Neuronal stem cell (in vitro differentiated cells): Measurements from ENCODE around the gene C20orf144.

Experiments used
- DNase-seq: peaks from one replicate; pipeline ENCODE4 v3.0.0-alpha.2; 2013; ENCODE audit warnings: low spot score
- H2AFZ ChIP-seq: one replicate; pipeline ENCODE4 v1.6.1; 2013; ENCODE audit warnings: mild to moderate bottlenecking, low read length, inconsistent platforms
- H2AK5ac ChIP-seq: 2 replicates; pipeline ENCODE4 v1.6.1; 2013; ENCODE audit warnings: low read depth, mild to moderate bottlenecking, inconsistent platforms, low read length, moderate library complexity, mixed read lengths
- H2BK120ac ChIP-seq: 2 replicates; pipeline ENCODE4 v1.6.1; 2013; ENCODE audit warnings: low read depth, mild to moderate bottlenecking, inconsistent platforms, low read length, moderate library complexity, mixed read lengths
- H2BK12ac ChIP-seq: one replicate; pipeline ENCODE4 v1.6.1; 2013; ENCODE audit warnings: low read length, inconsistent platforms
- H2BK15ac ChIP-seq: 2 replicates; pipeline ENCODE4 v1.6.1; 2013; ENCODE audit warnings: mild to moderate bottlenecking, low read length, inconsistent platforms, mixed read lengths
- H2BK5ac ChIP-seq: one replicate; pipeline ENCODE4 v1.6.1; 2013; ENCODE audit warnings: inconsistent platforms, mild to moderate bottlenecking, low read length, moderate library complexity
- H3K14ac ChIP-seq: one replicate; pipeline ENCODE4 v1.6.1; 2013; ENCODE audit warnings: low read length, inconsistent platforms
- H3K18ac ChIP-seq: 2 replicates; pipeline ENCODE4 v1.6.1; 2013; ENCODE audit warnings: low read length, inconsistent platforms
- H3K23ac ChIP-seq: 2 replicates; pipeline ENCODE4 v1.6.1; 2013; ENCODE audit warnings: low read depth, mild to moderate bottlenecking, mixed read lengths, low read length, inconsistent platforms; ENCODE audit not compliant: poor library complexity
- H3K27ac ChIP-seq: replicated peaks from 3 replicates; pipeline ENCODE4 v1.5.1; 2013; ENCODE audit warnings: low read length, inconsistent platforms
- H3K27me3 ChIP-seq, 3 experiments: 2 replicates each; pipeline ENCODE4 v1.6.1; 2013; ENCODE audit warnings: low read length in 3 of 3, mild to moderate bottlenecking in 2 of 3, inconsistent platforms in 1 of 3, low read depth in 1 of 3, mixed read lengths in 1 of 3, moderate library complexity in 1 of 3; ENCODE audit not compliant: control insufficient read depth in 3 of 3, insufficient read depth in 3 of 3
- H3K36me3 ChIP-seq, 2 donors: replicated peaks in 1 of 2; 2 replicates each; pipeline ENCODE4 v1.6.1; 2013; ENCODE audit warnings: low read length in 2 of 2; ENCODE audit not compliant: control insufficient read depth in 2 of 2, insufficient read depth in 2 of 2
- H3K4ac ChIP-seq: 2 replicates; pipeline ENCODE4 v1.6.1; 2013; ENCODE audit warnings: inconsistent platforms, mild to moderate bottlenecking, low read length, moderate library complexity
- H3K4me1 ChIP-seq, 2 donors: 1 replicate in 1 of 2; 2 replicates in 1 of 2; pipeline ENCODE4 v1.6.1; 2013; ENCODE audit warnings: low read length in 2 of 2, low read depth in 1 of 2; ENCODE audit not compliant: control insufficient read depth in 2 of 2, insufficient read depth in 1 of 2
- H3K4me2 ChIP-seq: one replicate; pipeline ENCODE4 v1.6.1; 2013; ENCODE audit warnings: mild to moderate bottlenecking, low read length, inconsistent platforms; ENCODE audit not compliant: insufficient read depth, poor library complexity, severe bottlenecking
- H3K4me3 ChIP-seq, 2 donors: 2 replicates each; pipeline ENCODE4 v1.5.1; 2013; ENCODE audit warnings: low read length in 2 of 2, mild to moderate bottlenecking in 2 of 2, inconsistent platforms in 1 of 2, moderate library complexity in 1 of 2
- H3K79me1 ChIP-seq: one replicate; pipeline ENCODE4 v1.6.1; 2013; ENCODE audit warnings: low read depth, mild to moderate bottlenecking, inconsistent platforms, low read length, moderate library complexity
- H3K9ac ChIP-seq: one replicate; pipeline ENCODE4 v1.6.1; 2013; ENCODE audit warnings: mild to moderate bottlenecking, low read depth, low read length, inconsistent platforms; ENCODE audit not compliant: poor library complexity
- H3K9me3 ChIP-seq, 2 donors: replicated peaks in 1 of 2; 2 replicates each; pipeline versions ENCODE3 to v1.6.1; 2013; ENCODE audit warnings: low read length in 2 of 2, mild to moderate bottlenecking in 2 of 2, inconsistent platforms in 1 of 2, low read depth in 1 of 2, mixed read lengths in 1 of 2, moderate library complexity in 1 of 2; ENCODE audit not compliant: control insufficient read depth in 2 of 2, insufficient read depth in 1 of 2
- H4K8ac ChIP-seq: one replicate; pipeline ENCODE4 v1.6.1; 2013; ENCODE audit warnings: low read depth, mild to moderate bottlenecking, inconsistent platforms, low read length, moderate library complexity
- H4K91ac ChIP-seq: one replicate; pipeline ENCODE4 v1.6.1; 2013; ENCODE audit warnings: low read length, low read depth, mild to moderate bottlenecking, inconsistent platforms; ENCODE audit not compliant: poor library complexity
- WGBS, 2 donors: extraction: QIAGEN DNeasy Blood & Tissue Kit; methylation state at CpG; one replicate each; pipeline ENCODE4 v1.1.7; 2013; ENCODE audit warnings: missing lambda C conversion rate in 2 of 2, mixed read lengths in 1 of 2; ENCODE audit not compliant: insufficient read length in 2 of 2, insufficient replicate concordance in 1 of 2; ENCODE audit errors: extremely low coverage in 2 of 2; 5-methylcytosine and 5-hydroxymethylcytosine counted together

The C20orf144 gene

DNA sequence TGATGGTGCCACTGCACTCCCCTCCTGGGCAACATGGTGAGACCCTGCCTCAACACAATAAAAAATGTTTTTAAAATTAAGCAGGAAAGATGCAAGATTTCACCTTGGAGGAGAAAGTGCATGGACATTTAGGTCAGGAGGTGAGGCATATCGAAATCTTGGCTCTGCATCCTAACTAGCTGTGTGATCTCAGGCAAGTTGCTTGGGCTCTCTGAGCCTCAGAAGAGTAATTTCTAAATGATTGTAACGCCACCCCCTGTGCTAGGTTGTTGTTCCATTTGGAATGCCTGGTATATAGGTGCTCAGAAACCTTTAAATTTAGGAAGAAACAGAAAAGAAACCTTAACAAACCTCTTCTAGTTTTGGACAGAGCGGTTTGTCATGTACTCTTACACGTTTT lies 35.9 kb upstream of the C20orf144 start:
- Histone ChIP-seq H3K14ac (no peak overlapping the region), H2BK5ac (no peak overlapping the region), H3K4me2 (no peak overlapping the region), H3K23ac (no peak overlapping the region), H3K4me3 (no peak overlapping the region), H2BK15ac (no peak overlapping the region), H2BK12ac (no peak overlapping the region), H3K18ac (no peak overlapping the region), H3K9me3 (peaks cover 0 to 2% of the 10 kb centered on the region in 2 donors), H3K27me3 (no peaks in the 10 kb centered on the region), H3K4ac (no peak overlapping the region), H3K36me3 (peaks cover 16 to 77% of the 10 kb centered on the region in 2 donors), H4K8ac (no peak overlapping the region), H2AFZ (no peak overlapping the region), H2BK120ac (no peak overlapping the region), H4K91ac (no peak overlapping the region), H3K79me1 (peaks cover 2% of the 10 kb centered on the region), H3K27ac (no peak overlapping the region), H2AK5ac (no peak overlapping the region), H3K9ac (no peak overlapping the region), H3K4me1 (peaks cover 0 to 3% of the 10 kb centered on the region in 2 donors)
- no peak for DNase-seq
- WGBS, 2 donors = no CpG with 5 or more reads among the region's 4 CpGs

DNA sequence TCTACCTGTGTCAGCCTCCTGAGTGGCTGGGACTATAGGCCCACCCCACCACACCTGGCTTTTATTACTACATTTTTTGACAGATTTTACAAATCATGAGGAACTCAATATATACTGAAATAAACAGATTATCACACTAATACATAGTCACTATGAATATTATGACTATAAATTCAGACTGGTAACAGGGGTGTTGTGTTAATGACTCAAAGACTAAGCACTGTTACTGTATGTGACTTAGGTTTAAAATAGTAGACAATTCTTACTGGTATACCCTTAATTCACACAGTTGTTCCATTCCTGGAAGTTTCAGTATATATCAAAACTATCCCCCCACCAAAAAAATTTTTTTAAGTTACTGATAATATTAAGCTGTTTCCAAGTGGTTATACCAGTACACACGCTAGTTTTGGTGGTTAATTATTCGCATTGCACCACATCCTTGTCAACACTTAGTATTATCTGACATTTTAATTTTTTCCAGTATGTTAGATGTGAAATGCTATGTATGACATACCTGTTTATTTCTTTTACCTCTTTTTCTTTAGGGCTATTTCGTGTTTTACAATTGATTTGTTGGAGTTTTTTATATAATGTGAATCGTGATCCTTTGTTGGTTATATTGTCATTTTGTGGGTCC lies 34.4 kb upstream of the C20orf144 start:
- Histone ChIP-seq H3K4me2 (no peak overlapping the region), H3K79me1 (peaks cover 2% of the 10 kb centered on the region), H3K4ac (no peak overlapping the region), H3K18ac (no peak overlapping the region), H3K9me3 (peaks cover 0 to 2% of the 10 kb centered on the region in 2 donors), H2BK15ac (no peak overlapping the region), H2BK5ac (no peak overlapping the region), H3K27ac (no peak overlapping the region), H4K91ac (no peak overlapping the region), H4K8ac (no peak overlapping the region), H3K9ac (no peak overlapping the region), H2AK5ac (no peak overlapping the region), H3K23ac (no peak overlapping the region), H3K27me3 (no peaks in the 10 kb centered on the region), H3K14ac (no peak overlapping the region), H2BK12ac (no peak overlapping the region), H3K36me3 (peaks cover 19 to 86% of the 10 kb centered on the region in 2 donors), H3K4me3 (no peak overlapping the region), H2AFZ (no peak overlapping the region), H3K4me1 (peaks cover 0 to 3% of the 10 kb centered on the region in 2 donors), H2BK120ac (no peak overlapping the region)
- no peak for DNase-seq
- WGBS, 2 donors = no CpG with 5 or more reads among the region's 4 CpGs

DNA sequence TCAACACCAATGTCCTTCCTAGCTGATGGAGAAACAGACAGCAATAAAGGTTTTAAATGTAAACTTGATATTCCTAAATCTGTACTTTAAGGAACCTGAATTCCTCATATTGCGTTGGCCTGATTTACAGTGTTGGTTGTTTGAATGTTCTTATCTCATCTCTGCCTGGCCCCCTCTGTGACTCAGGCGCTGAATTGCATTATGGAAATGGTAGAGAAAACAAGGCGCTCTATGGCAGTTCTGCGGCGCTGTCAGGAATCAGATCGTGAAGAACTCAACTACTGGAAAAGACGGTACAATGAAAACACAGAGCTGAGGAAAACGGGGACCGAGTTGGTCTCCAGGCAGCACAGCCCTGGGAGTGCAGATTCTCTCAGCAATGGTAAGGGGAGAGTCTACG lies 32.6 kb upstream of the C20orf144 start:
- Histone ChIP-seq H3K79me1 (peaks cover 2% of the 10 kb centered on the region), H3K4me1 (no peaks in the 10 kb centered on the region), H3K9ac (no peak overlapping the region), H4K91ac (no peak overlapping the region), H2BK15ac (no peak overlapping the region), H3K36me3 (peaks cover 17 to 82% of the 10 kb centered on the region in 2 donors), H2AFZ (no peak overlapping the region), H2BK120ac (no peak overlapping the region), H2AK5ac (no peak overlapping the region), H3K4me3 (no peak overlapping the region), H3K4me2 (no peak overlapping the region), H3K18ac (no peak overlapping the region), H2BK12ac (no peak overlapping the region), H3K23ac (no peak overlapping the region), H3K27ac (no peak overlapping the region), H3K27me3 (no peaks in the 10 kb centered on the region), H4K8ac (no peak overlapping the region), H3K14ac (no peak overlapping the region), H3K9me3 (no peaks in the 10 kb centered on the region), H2BK5ac (no peak overlapping the region), H3K4ac (no peak overlapping the region)
- no CpG with 5 or more reads among the region's 10 CpGs for WGBS, 2 donors
- no peak for DNase-seq

DNA sequence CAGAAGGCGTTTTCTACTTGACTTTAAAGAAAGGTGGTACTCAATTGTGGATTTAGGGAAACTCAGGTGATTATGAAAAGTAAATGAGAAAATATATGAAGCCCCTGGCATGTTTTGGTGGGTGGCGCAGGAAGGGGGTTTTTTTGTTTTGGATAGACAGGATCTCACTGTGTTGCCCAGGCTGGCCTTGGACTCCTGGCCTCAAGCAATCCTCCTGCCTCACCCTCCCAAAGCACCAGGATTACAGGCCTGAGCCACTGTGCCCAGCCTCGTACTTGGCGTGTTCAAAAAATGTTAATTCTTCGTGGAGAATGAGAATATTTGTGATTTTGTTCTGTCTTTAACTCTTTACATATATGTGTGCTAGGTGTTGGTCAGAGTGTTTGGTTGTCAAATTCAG lies 32.1 kb upstream of the C20orf144 start:
- H2BK120ac ChIP-seq = no peak overlapping the region
- H3K18ac ChIP-seq = no peak overlapping the region
- H2BK12ac ChIP-seq = no peak overlapping the region

More for the DNA sequence above, 32.1 kb upstream of the C20orf144 start:
- Histone ChIP-seq H2AK5ac (no peak overlapping the region), H2AFZ (no peak overlapping the region), H2BK5ac (no peak overlapping the region), H3K27ac (no peak overlapping the region), H2BK15ac (no peak overlapping the region), H3K23ac (no peak overlapping the region), H4K91ac (no peak overlapping the region), H3K4me3 (no peak overlapping the region), H3K14ac (no peak overlapping the region), H3K9me3 (no peaks in the 10 kb centered on the region), H3K27me3 (no peaks in the 10 kb centered on the region), H3K4ac (no peak overlapping the region), H3K4me1 (no peaks in the 10 kb centered on the region), H3K4me2 (no peak overlapping the region), H3K36me3 (peaks cover 14 to 79% of the 10 kb centered on the region in 2 donors), H4K8ac (no peak overlapping the region), H3K79me1 (peaks cover 2% of the 10 kb centered on the region), H3K9ac (no peak overlapping the region)
- no peak for DNase-seq
- WGBS, 2 donors = no CpG with 5 or more reads among the region's 5 CpGs
